ENCODE data around the gene APCDD1. TPM values are rescaled to one million over a fixed set of nuclear protein-coding genes. Genes with fewer than 3 reads are reported as not detected.

The APCDD1 gene
- polyA plus RNA-seq, 2 donors = 16.2 to 43.1 TPM

DNA sequence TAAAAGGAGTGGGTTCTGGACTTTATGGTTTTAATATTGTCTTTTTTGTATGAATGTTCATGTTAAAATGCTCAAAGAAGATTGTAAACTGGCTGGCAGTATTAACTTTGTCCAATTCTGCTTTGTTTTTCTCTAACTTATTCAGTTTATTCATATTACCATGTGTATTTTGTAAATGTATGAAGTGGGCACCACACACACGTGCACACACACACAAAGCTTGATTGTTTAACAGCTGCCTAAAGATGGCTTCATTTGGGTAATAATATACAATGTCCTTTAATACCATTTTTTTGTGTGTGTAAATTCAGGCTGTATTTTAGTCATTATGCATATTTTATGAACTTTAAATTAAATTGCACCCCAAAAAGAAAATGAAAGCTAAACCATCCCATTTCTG, 11.4 kb upstream of the APCDD1 start:
- H3K27me3 ChIP-seq (ENCODE audit: control insufficient read depth in 1 of 2, insufficient read depth in 2 of 2, low read length in 2 of 2) = no peaks in the 10 kb centered on the region
- WGBS, 2 donors = 92% methylated on average over 1 of the region's 1 CpG
- H3K4me1 ChIP-seq (ENCODE audit: control insufficient read depth in 2 of 2, insufficient read depth in 2 of 2, low read length in 1 of 2) = peaks cover 0 to 2% of the 10 kb centered on the region in 2 donors
- no peaks in the 10 kb centered on the region for H3K9me3 ChIP-seq (ENCODE audit: control insufficient read depth in 2 of 2, insufficient read depth in 1 of 2, low read depth in 1 of 2, low read length in 1 of 2)
- no peak overlapping the region for H3K4me3 ChIP-seq (ENCODE audit: low read depth in 1 of 2, low read length in 2 of 2)
- H3K36me3 ChIP-seq (ENCODE audit: control insufficient read depth in 2 of 2, insufficient read depth in 2 of 2, low read length in 1 of 2) = no peaks in the 10 kb centered on the region
- no peak overlapping the region for H3K27ac ChIP-seq (ENCODE audit: low read depth in 2 of 2, low read length in 1 of 2)

DNA sequence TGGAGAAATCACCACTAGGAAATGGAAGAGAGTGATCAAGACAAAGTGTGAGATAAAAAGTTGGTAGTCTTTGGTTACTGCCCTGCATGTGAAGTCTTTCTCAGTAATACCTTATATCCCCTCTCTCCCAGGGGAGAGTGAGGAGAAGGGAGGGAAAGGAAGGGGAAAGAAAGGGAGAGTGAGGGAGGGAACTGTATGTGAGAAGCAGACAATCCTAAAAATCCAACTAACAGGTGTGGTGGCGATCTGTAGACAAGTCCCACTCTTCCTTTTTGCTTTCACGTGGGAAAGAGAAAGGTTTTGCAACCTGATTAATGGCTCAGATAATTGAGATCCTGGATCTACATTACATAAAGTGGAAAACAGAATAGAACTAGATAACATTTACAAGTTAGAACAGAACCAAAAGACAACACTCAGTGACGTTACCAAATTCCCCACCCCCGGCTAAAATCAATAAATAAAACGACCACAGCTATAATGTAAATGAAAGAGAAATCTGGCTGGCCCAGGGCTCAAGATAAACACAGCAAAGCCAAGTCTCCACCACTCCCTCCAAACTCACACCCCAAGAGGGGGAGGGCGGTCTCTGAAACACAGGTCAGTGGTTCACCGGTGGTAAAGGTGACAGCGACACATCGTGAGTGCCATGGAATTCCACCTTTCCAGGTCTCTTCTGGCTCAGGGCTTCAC, 10.0 kb upstream of the APCDD1 start:
- H3K27ac ChIP-seq (ENCODE audit: low read depth in 2 of 2, low read length in 1 of 2) = no peak overlapping the region
- H3K27me3 ChIP-seq (ENCODE audit: control insufficient read depth in 1 of 2, insufficient read depth in 2 of 2, low read length in 2 of 2) = no peaks in the 10 kb centered on the region
- peaks cover 0 to 2% of the 10 kb centered on the region in 2 donors for H3K4me1 ChIP-seq (ENCODE audit: control insufficient read depth in 2 of 2, insufficient read depth in 2 of 2, low read length in 1 of 2)
- no peak overlapping the region for H3K4me3 ChIP-seq (ENCODE audit: low read depth in 1 of 2, low read length in 2 of 2)
- no peaks in the 10 kb centered on the region for H3K9me3 ChIP-seq (ENCODE audit: control insufficient read depth in 2 of 2, insufficient read depth in 1 of 2, low read depth in 1 of 2, low read length in 1 of 2)
- 34 to 37% methylated on average over 9 of the region's 9 CpGs for WGBS, 2 donors
- no peaks in the 10 kb centered on the region for H3K36me3 ChIP-seq (ENCODE audit: control insufficient read depth in 2 of 2, insufficient read depth in 2 of 2, low read length in 1 of 2)

DNA sequence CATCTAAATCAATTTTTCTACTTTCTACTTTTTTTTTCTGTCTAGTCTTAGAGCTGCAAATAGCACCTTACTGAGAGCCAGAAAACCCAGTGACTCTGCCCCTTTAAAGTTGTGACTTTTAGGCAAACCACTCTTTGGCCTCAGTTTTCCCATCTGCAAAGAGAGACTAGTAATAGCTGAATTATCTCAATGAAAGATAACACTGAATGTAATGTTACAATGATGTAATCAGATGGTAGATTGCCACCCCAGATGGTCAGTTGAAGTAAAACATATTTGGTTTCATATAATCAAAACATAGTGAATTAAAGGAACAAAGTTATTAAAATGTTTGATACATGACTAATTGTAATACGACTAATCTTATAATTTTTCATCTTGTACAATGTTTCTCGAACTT, 5.0 kb upstream of the APCDD1 start:
- WGBS, 2 donors = 42 to 48% methylated on average over 2 of the region's 2 CpGs
- no peak overlapping the region for H3K4me3 ChIP-seq (ENCODE audit: low read depth in 1 of 2, low read length in 2 of 2)
- no peaks in the 10 kb centered on the region for H3K36me3 ChIP-seq (ENCODE audit: control insufficient read depth in 2 of 2, insufficient read depth in 2 of 2, low read length in 1 of 2)
- H3K27me3 ChIP-seq (ENCODE audit: control insufficient read depth in 1 of 2, insufficient read depth in 2 of 2, low read length in 2 of 2) = no peaks in the 10 kb centered on the region
- no peaks in the 10 kb centered on the region for H3K9me3 ChIP-seq (ENCODE audit: control insufficient read depth in 2 of 2, insufficient read depth in 1 of 2, low read depth in 1 of 2, low read length in 1 of 2)
- no peak overlapping the region for H3K27ac ChIP-seq (ENCODE audit: low read depth in 2 of 2, low read length in 1 of 2)
- peaks cover 0 to 2% of the 10 kb centered on the region in 2 donors for H3K4me1 ChIP-seq (ENCODE audit: control insufficient read depth in 2 of 2, insufficient read depth in 2 of 2, low read length in 1 of 2)

DNA sequence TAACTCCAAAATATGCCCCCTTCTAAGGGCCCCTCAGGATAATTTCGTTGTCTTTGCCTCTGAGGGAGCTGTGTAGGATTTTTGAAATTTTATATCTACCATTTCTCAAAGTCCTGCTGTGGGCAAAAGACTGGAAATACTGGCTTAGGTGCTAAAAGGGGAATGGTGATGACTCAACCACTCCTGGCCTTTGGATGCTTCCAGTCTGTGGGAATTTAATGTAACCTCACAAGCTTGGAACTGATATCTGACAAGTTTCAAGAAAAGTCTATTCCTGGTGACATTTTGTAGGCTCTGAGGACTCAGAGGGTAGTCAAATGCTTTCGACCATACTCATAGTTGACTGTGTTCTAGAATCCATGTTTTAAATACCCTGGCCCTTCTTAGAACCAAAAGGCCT, 3.4 kb upstream of the APCDD1 start:
- 82 to 89% methylated on average over 2 of the region's 2 CpGs for WGBS, 2 donors
- H3K4me3 ChIP-seq (ENCODE audit: low read depth in 1 of 2, low read length in 2 of 2) = no peak overlapping the region
- H3K36me3 ChIP-seq (ENCODE audit: control insufficient read depth in 2 of 2, insufficient read depth in 2 of 2, low read length in 1 of 2) = no peaks in the 10 kb centered on the region
- no peaks in the 10 kb centered on the region for H3K4me1 ChIP-seq (ENCODE audit: control insufficient read depth in 2 of 2, insufficient read depth in 2 of 2, low read length in 1 of 2)
- no peaks in the 10 kb centered on the region for H3K9me3 ChIP-seq (ENCODE audit: control insufficient read depth in 2 of 2, insufficient read depth in 1 of 2, low read depth in 1 of 2, low read length in 1 of 2)
- H3K27ac ChIP-seq (ENCODE audit: low read depth in 2 of 2, low read length in 1 of 2) = no peak overlapping the region
- H3K27me3 ChIP-seq (ENCODE audit: control insufficient read depth in 1 of 2, insufficient read depth in 2 of 2, low read length in 2 of 2) = no peaks in the 10 kb centered on the region

DNA sequence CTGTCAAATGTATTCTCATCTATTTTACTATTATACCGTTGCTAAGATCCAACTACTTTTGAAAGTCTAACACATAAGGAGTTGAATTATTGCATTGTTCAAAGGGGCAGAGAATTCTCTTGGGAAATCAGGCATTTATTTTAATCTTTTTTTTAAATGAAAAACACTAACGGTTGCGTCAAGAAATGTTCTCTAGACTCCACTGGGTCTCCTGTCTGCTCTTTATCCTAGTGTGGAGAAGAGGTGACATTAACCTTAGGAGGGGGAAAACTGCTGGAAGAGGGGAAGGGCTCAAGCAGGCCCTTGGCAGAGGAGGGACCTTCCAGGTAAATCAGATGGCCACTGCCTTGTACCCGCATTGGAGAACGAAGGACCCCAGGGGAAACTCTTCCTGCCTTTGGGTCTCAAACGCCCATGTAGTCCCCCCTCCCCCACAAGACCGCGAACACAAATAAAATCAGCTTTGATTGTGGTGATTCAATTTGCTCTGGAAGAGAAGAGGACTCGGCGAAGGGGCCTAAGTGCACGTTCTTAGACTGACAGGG, 1.1 kb upstream of the APCDD1 start:
- 42 to 54% methylated on average over 11 of the region's 11 CpGs for WGBS, 2 donors
- Histone ChIP-seq H3K27me3 (ENCODE audit: control insufficient read depth in 1 of 2, insufficient read depth in 2 of 2, low read length in 2 of 2) (no peaks in the 10 kb centered on the region), H3K9me3 (ENCODE audit: control insufficient read depth in 2 of 2, insufficient read depth in 1 of 2, low read depth in 1 of 2, low read length in 1 of 2) (no peaks in the 10 kb centered on the region), H3K36me3 (ENCODE audit: control insufficient read depth in 2 of 2, insufficient read depth in 2 of 2, low read length in 1 of 2) (no peaks in the 10 kb centered on the region), H3K4me1 (ENCODE audit: control insufficient read depth in 2 of 2, insufficient read depth in 2 of 2, low read length in 1 of 2) (no peaks in the 10 kb centered on the region), H3K4me3 (ENCODE audit: low read depth in 1 of 2, low read length in 2 of 2) (no peak overlapping the region), H3K27ac (ENCODE audit: low read depth in 2 of 2, low read length in 1 of 2) (peak overlapping the region; percentile 73 to 84)

DNA sequence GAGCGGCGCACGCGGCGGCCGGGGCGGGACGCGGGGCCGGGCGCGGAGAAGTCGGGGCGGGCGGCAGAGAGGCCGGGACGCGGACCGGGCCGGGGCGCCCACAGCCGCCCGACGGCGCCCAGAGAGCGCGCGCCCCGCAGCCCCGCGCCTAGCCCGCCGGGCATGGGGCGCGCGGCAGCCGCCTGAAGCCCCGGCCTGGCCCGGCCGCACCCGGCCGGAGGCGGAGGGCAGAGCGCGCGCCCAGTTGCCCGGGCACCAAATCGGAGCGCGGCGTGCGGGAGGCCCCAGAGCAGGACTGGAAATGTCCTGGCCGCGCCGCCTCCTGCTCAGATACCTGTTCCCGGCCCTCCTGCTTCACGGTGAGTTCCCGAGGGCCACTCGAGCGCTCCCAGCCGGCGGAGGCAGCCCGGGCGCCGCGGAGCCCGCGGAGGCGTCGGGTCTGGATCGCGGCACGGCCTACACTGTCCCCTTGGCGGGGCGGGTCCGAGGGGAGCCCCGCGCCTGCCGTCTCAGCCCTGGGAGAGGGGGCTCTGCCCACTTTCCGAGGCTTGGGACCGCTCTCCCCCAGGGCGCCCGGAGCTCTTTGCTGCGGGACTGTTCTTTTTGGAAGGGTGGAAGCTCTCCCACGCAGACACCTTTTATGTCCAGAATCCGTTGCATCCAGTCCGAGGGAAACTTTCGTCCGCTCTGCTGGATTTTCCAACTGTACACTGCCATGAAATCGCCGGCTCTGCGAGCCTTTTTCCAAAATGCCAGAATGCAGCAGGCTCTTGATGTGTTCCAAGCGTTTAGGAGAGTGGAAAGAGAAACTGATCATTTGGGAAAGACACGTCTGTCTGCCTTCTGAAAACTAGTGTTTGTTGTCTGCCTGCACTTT, 484 bp downstream of the APCDD1 start:
- Histone ChIP-seq H3K4me3 (ENCODE audit: low read depth in 1 of 2, low read length in 2 of 2) (peak overlapping the region; percentile 74 to 86), H3K4me1 (ENCODE audit: control insufficient read depth in 2 of 2, insufficient read depth in 2 of 2, low read length in 1 of 2) (no peaks in the 10 kb centered on the region), H3K27ac (ENCODE audit: low read depth in 2 of 2, low read length in 1 of 2) (peak overlapping the region; percentile 66 to 84), H3K9me3 (ENCODE audit: control insufficient read depth in 2 of 2, insufficient read depth in 1 of 2, low read depth in 1 of 2, low read length in 1 of 2) (no peaks in the 10 kb centered on the region), H3K36me3 (ENCODE audit: control insufficient read depth in 2 of 2, insufficient read depth in 2 of 2, low read length in 1 of 2) (peaks cover 0 to 3% of the 10 kb centered on the region in 2 donors), H3K27me3 (ENCODE audit: control insufficient read depth in 1 of 2, insufficient read depth in 2 of 2, low read length in 2 of 2) (no peaks in the 10 kb centered on the region)
- WGBS, 2 donors = 2% methylated on average over 80 to 94 of the region's 94 CpGs

DNA sequence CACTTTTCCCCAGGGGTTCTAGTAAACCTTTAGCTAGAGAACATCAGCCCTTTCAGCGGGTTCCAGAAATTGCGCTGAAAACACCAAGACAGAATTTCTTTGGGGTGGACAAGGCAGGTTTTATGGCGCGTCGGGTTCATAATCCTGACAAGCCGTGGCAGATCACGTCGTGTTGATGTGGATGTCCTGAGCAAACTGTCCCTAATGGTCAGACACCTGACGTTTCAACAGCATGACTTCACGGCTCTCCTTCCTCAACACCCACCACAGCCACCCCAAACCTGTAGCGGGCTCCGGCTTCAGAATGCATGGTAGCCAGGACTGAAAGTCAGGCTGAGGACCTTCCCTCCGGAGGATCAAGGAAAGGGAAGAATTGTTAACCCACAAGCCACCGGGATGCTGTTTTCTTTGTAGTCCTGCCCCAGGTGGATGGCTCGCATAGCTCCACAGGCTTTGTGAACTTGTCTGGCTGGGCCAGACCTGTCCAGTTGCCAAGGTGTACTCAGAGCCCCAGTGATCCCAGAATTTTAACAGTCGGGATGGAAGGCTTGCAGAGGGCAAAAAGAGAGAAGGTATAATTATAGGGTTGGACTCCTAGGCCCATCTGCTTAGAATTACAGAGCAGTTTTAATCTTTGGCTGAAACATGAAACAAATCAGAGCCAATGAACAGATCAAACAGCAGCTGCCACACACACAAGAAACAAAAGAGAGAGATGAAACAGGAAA, 1.5 kb downstream of the APCDD1 start:
- Histone ChIP-seq H3K27me3 (ENCODE audit: control insufficient read depth in 1 of 2, insufficient read depth in 2 of 2, low read length in 2 of 2) (no peaks in the 10 kb centered on the region), H3K4me3 (ENCODE audit: low read depth in 1 of 2, low read length in 2 of 2) (peak overlapping the region; percentile 74 to 86), H3K36me3 (ENCODE audit: control insufficient read depth in 2 of 2, insufficient read depth in 2 of 2, low read length in 1 of 2) (peaks cover 0 to 3% of the 10 kb centered on the region in 2 donors), H3K4me1 (ENCODE audit: control insufficient read depth in 2 of 2, insufficient read depth in 2 of 2, low read length in 1 of 2) (no peaks in the 10 kb centered on the region), H3K27ac (ENCODE audit: low read depth in 2 of 2, low read length in 1 of 2) (peak overlapping the region; percentile 66 to 84), H3K9me3 (ENCODE audit: control insufficient read depth in 2 of 2, insufficient read depth in 1 of 2, low read depth in 1 of 2, low read length in 1 of 2) (no peaks in the 10 kb centered on the region)
- 14 to 16% methylated on average over 16 of the region's 16 CpGs for WGBS, 2 donors

DNA sequence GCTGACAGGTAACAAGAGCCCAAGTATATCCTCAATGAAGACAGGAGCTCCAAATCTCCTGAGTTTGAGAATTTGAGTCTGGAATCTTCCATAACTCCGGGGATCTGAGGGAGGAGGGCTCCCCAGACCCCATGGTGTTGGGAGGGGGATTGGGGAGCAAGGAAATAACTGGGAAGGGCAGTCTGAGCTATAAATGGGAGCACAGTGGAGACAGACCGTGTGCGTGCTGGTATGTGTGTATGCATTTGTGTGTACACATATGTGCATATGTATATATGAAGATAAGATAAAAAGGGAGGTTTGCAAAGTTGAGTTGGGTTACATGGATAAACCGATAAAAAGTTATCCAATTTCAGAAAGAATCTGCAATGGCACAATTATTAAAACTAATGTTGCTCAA, 2.3 kb downstream of the APCDD1 start:
- WGBS, 2 donors = 41 to 68% methylated on average over 4 of the region's 4 CpGs
- H3K4me1 ChIP-seq (ENCODE audit: control insufficient read depth in 2 of 2, insufficient read depth in 2 of 2, low read length in 1 of 2) = no peaks in the 10 kb centered on the region
- H3K27me3 ChIP-seq (ENCODE audit: control insufficient read depth in 1 of 2, insufficient read depth in 2 of 2, low read length in 2 of 2) = no peaks in the 10 kb centered on the region
- H3K36me3 ChIP-seq (ENCODE audit: control insufficient read depth in 2 of 2, insufficient read depth in 2 of 2, low read length in 1 of 2) = peaks cover 0 to 3% of the 10 kb centered on the region in 2 donors
- H3K27ac ChIP-seq (ENCODE audit: low read depth in 2 of 2, low read length in 1 of 2) = peak overlapping the region; percentile 3 to 34
- no peaks in the 10 kb centered on the region for H3K9me3 ChIP-seq (ENCODE audit: control insufficient read depth in 2 of 2, insufficient read depth in 1 of 2, low read depth in 1 of 2, low read length in 1 of 2)
- peak overlapping the region in 1 of 2 donors; percentile 74 for H3K4me3 ChIP-seq (ENCODE audit: low read depth in 1 of 2, low read length in 2 of 2)

DNA sequence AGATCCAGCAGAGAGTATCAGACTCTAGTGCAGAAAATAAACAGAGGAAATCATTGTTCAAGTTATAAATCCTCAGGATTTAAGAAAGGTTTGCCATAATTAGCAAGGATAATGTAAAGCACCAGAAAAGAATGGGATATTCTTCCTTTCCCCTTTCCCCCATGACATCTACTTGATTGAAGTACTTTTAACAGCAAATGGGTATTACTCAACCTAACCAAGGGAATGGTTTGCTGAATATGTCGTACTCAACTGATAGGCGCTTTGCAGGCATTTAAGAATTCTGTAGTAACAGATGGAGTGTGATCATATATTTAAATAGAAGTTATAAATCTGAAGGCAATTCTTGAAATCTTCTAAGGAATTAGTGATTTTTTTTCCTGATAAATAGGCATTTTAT, 2.7 kb downstream of the APCDD1 start:
- Histone ChIP-seq H3K4me3 (ENCODE audit: low read depth in 1 of 2, low read length in 2 of 2) (peak overlapping the region in 1 of 2 donors; percentile 74), H3K36me3 (ENCODE audit: control insufficient read depth in 2 of 2, insufficient read depth in 2 of 2, low read length in 1 of 2) (peaks cover 0 to 3% of the 10 kb centered on the region in 2 donors), H3K27ac (ENCODE audit: low read depth in 2 of 2, low read length in 1 of 2) (no peak overlapping the region), H3K27me3 (ENCODE audit: control insufficient read depth in 1 of 2, insufficient read depth in 2 of 2, low read length in 2 of 2) (no peaks in the 10 kb centered on the region), H3K9me3 (ENCODE audit: control insufficient read depth in 2 of 2, insufficient read depth in 1 of 2, low read depth in 1 of 2, low read length in 1 of 2) (no peaks in the 10 kb centered on the region), H3K4me1 (ENCODE audit: control insufficient read depth in 2 of 2, insufficient read depth in 2 of 2, low read length in 1 of 2) (no peaks in the 10 kb centered on the region)
- 59 to 75% methylated on average over 2 of the region's 2 CpGs for WGBS, 2 donors

All from esophagus (tissue), 2 donors.